Liver (tissue), 3 donors: ENCODE measurements around the gene CIAO3.

ENCODE experiments used
- HNF4A ChIP-seq, 2 donors: conservative IDR thresholded peaks; 2 replicates each; pipeline ENCODE4 v1.6.1; 2016; ENCODE audit warnings: antibody characterized with exemption in 2 of 2, mild to moderate bottlenecking in 2 of 2
- HNF4G ChIP-seq: IDR thresholded peaks from 2 replicates; pipeline ENCODE4 v1.6.1; 2016; ENCODE audit warnings: antibody characterized with exemption
- JUND ChIP-seq, 2 donors: IDR thresholded peaks; 2 replicates each; pipeline ENCODE4 v1.6.1; 2016; ENCODE audit warnings: antibody characterized with exemption in 2 of 2
- MAX ChIP-seq: IDR thresholded peaks from 2 replicates; pipeline ENCODE4 v1.6.1; 2016; ENCODE audit warnings: antibody characterized with exemption
- RAD21 ChIP-seq, 2 donors: IDR thresholded peaks; 2 replicates each; pipeline ENCODE4 v1.6.1; 2016; ENCODE audit warnings: antibody characterized with exemption in 2 of 2, mild to moderate bottlenecking in 2 of 2
- TAF1 ChIP-seq: conservative IDR thresholded peaks from 2 replicates; pipeline ENCODE4 v1.6.1; 2016; ENCODE audit warnings: antibody characterized with exemption, mild to moderate bottlenecking
- TF ChIP-seq, protein P1 (sequence below): fragments of 150-350 bp; IDR thresholded peaks from 2 replicates; pipeline ENCODE4 v1.5.1; 2017; ENCODE audit warnings: improper control_type of control experiment, low read depth, low read length; ENCODE audit not compliant: missing input control
- TF ChIP-seq, protein P2 (sequence below): IDR thresholded peaks from 2 replicates; pipeline ENCODE4 v1.6.1; 2016; ENCODE audit warnings: antibody characterized with exemption, mild to moderate bottlenecking
- donor health status: healthy.
- donor health status: healthy.

DNA sequence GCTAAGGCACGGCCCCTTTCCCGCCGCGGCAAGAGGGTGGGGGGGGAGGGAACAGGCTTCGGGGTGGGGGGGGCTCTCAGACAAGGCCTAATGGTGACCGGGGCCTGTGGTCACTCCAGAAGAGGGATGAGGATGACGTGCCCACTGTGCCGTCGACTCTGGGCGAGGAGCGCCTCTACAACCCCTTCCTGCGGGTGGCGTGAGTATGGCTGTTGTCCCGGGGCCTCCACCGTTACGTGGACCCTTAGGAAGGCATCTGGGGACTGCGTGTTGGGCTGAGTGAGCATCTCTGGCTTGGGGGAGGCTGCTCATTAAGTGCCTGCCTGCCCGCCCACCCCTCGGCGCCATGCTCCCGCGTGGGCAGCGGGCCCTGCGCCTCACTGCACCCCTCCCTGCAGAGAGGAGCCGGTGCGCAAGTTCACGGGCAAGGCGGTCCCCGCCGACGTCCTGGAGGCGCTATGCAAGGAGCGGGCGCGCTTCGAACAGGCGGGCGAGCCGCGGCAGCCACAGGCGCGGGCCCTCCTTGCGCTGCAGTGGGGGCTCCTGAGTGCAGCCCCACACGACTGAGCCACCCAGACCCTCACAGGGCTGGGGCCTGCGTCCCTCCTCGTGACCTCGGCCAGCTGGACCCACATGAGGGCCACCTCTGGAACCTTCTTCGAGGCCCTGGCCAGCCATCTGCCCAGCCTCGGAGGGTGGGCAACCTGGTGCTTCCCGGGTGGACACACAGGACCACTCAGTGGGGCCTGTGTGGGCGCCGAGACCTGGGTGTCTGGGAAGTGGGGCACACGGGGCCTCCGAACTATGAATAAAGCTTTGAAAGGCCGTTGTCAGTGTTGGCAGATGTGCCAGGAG, 11.7 kb downstream of the CIAO3 start:
- no peak for TF ChIP-seq MAX
- TF ChIP-seq JUND (IDR thresholded peaks at IDR 0.05): no peak
- TF ChIP-seq, protein P1, sequence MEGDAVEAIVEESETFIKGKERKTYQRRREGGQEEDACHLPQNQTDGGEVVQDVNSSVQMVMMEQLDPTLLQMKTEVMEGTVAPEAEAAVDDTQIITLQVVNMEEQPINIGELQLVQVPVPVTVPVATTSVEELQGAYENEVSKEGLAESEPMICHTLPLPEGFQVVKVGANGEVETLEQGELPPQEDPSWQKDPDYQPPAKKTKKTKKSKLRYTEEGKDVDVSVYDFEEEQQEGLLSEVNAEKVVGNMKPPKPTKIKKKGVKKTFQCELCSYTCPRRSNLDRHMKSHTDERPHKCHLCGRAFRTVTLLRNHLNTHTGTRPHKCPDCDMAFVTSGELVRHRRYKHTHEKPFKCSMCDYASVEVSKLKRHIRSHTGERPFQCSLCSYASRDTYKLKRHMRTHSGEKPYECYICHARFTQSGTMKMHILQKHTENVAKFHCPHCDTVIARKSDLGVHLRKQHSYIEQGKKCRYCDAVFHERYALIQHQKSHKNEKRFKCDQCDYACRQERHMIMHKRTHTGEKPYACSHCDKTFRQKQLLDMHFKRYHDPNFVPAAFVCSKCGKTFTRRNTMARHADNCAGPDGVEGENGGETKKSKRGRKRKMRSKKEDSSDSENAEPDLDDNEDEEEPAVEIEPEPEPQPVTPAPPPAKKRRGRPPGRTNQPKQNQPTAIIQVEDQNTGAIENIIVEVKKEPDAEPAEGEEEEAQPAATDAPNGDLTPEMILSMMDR: no peak
- no peak for TF ChIP-seq TAF1
- no peak for TF ChIP-seq RAD21 (IDR thresholded peaks at IDR 0.05)
- no peak for TF ChIP-seq HNF4G
- TF ChIP-seq HNF4A (conservative IDR thresholded peaks at IDR 0.05): no peak
- TF ChIP-seq, protein P2, sequence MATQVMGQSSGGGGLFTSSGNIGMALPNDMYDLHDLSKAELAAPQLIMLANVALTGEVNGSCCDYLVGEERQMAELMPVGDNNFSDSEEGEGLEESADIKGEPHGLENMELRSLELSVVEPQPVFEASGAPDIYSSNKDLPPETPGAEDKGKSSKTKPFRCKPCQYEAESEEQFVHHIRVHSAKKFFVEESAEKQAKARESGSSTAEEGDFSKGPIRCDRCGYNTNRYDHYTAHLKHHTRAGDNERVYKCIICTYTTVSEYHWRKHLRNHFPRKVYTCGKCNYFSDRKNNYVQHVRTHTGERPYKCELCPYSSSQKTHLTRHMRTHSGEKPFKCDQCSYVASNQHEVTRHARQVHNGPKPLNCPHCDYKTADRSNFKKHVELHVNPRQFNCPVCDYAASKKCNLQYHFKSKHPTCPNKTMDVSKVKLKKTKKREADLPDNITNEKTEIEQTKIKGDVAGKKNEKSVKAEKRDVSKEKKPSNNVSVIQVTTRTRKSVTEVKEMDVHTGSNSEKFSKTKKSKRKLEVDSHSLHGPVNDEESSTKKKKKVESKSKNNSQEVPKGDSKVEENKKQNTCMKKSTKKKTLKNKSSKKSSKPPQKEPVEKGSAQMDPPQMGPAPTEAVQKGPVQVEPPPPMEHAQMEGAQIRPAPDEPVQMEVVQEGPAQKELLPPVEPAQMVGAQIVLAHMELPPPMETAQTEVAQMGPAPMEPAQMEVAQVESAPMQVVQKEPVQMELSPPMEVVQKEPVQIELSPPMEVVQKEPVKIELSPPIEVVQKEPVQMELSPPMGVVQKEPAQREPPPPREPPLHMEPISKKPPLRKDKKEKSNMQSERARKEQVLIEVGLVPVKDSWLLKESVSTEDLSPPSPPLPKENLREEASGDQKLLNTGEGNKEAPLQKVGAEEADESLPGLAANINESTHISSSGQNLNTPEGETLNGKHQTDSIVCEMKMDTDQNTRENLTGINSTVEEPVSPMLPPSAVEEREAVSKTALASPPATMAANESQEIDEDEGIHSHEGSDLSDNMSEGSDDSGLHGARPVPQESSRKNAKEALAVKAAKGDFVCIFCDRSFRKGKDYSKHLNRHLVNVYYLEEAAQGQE: no peak
